GM18511 (cell line): ENCODE results near the gene MLX.
"Not testable (repeated sequence)": the region's sequence is repeated elsewhere in the genome, so short reads cannot be mapped to it uniquely, and the experiment has no call there.

Experiments used
- ATAC-seq: cut with Tn5 transposase; IDR thresholded peaks from one replicate; pipeline ENCODE4 v1.9.1; 2021; ENCODE audit warnings: mild to moderate bottlenecking, moderate library complexity; ENCODE audit not compliant: unreplicated experiment

MLX gene

GRCh38 chr17:42577532-42578281, 10.8 kb downstream of the MLX start, which contains the start of gene PSMC3IP:
Gene PSMC3IP, minus strand, starts transcription at chr17:42577729. Its CDS starts 43 bp downstream, at chr17:42577686.
- peak; percentile 72 for ATAC-seq

- ATAC-seq = peak; percentile 65
These were observed 11.5 kb downstream of the MLX start for GRCh38 chr17:42578282-42578869.

DNA sequence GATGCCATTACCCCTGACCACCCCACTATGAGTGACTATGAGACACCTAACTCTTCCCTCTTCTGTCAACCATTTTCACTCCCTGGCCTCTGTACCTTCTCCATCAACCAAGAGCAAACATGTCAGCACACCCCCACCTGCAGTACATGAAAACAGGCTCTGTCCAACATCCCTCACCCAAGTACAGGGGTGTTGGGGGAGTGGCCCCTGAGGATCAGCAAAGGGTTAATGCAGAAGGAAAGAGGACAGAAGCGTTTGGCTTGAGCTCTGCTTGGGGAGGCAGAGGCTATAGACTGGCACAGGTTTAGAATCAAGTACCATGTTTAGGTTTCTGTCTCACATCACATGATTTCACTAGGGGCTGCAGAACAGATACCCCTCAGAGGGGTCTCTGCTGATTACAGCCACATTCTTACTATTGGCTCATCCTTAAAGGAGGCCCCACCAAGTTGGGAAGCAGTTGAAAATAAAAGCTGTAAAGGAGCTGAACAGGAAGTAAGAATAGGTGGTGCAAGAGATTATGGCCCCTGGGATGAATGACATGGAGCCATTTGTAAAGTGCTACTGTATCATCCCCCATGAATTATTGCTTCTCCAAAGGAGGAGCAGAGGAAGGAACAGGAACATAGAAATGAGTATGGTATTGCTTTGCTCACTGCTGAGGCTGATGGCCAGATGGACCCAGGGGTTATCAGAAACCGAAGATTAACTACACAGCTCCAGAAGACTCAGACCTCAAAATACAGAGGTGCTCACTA, 13.1 kb downstream of the MLX start:
- no peak for ATAC-seq

DNA sequence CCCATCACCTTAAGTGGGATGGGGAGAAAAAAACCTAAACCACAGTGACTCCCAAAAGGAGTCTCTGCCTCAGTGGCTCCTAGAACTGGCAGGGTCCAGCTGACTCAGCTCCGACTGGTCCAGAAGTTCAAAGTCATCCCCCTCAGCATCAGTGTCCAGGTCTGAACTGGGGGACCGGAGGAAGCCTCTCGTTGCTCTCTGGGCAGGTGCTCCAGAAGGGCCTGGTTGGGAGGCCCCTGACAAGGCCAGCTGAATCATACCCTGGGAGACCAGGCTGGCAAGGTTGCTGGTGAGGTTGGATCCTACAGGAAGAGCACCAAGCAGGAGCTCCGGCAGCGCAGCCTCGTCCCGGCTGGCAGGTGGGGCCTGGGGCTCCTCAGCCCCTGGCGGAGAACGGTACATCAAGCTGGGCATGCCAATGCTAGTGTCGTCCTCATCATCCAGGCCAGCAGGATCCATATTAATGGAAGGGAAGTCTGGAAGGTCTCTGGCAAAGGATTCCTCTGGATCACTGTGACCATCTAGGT, 14.9 kb downstream of the MLX start:
- no peak for ATAC-seq

GRCh38 chr17:42584880-42585279, 18.0 kb downstream of the MLX start:
- ATAC-seq = no peak

DNA sequence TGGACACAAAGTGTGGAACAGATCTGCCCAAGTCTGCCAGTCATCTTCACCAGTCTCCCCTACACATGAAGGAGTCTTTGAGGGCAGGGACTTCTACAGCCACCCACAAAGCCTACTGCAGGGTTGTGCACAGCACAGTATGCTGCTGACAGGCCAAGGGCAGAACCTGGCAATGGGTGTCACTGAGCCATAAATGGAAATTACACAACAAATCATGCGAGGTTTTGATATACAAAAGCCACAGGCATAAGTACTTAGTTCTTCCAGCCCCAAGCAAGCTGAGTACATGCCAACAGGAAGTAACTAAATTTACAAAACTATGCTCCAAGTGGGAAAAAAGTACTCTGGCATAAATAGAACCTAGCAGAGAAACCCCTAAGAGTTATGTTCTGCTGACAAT, 18.5 kb downstream of the MLX start:
- ATAC-seq = no peak

DNA sequence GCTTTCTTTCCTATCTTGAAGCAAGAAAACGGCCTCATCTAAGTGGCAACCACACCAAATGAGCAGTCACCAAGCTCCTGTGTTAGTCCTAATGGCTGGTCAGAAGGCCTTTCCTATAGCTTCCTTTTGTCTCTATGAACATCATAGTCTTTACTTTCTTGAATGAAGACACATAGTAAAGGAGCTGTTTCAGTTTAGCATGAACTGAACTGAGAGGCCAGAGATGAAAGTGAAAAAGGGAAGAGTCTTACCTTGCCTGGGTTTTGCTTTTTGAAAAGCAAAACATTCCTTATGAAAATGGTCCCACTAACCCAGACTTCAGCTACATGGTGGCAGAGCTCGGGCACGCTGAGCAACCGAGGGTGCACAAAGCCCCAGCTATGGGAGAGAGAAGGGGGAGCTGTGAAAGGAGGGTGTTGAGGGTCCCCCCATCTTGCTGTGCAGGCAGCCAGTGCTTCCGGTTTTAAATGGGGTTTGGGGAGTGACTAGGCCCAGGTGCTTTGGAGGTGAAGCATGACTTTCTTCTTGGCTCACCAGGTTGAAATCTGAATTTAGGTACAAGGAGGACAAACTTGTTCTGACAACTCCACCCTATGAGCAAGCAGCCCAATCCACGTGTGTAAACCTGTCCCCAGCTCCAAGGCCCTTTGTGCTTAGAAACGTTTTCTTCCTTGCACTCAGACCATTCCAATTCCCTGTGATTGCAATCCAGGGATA, 19.8 kb downstream of the MLX start:
- ATAC-seq = peak; percentile 50

DNA sequence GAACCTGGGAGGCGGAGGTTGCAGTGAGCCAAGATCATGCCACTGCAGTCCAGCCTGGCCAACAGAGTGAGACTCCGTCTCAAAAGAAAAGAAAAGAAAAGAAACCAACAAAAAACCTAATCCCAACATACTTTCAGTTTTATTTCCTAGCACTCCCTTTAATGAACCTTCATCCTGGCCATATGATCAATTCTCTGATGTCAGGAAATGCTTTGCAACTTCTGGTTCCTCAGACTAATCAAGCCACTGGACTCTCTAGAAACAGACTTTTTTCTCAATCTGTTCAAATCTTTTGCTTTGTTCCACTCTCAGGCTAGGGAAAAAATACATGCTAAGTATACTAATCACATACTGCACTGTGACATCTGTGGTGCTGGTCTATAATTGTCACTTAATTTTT, 24.0 kb downstream of the MLX start:
- no peak for ATAC-seq

DNA sequence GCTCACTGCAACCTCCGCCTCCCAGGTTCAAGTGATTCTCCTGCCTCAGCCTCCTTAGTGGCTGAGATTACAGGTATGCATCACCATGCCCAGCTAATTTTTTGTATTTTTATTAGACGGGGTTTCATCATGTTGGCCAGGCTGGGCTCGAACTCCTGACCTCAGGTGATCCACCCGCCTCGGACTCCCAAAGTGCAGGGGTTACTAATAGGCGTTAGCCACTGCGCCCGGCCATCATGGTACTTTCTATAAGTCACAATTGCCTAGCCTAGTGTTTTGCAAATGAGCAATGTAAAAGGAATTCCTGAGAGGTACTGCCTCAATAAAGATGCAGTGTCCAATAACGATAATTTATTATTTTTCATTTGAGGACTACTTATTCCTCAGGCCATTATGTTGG, 24.5 kb downstream of the MLX start:
- no peak for ATAC-seq

DNA sequence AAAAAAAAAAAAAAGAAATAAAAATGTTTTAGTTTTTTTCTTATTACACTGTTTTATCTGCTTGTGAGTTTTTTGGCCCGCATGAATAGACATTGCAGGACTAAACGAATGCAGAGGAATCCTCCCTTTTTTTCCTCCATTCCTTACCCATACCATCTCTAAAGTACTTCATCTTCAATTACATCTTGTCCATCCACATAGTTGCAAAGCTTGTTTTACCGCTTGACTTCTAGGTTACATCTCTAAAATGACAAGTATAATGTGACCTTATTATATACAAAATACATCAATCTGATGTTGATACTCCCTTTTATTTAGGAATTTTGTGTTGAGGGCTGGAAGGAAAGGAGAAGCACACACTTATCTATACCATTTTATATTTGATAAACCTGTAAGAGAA, 29.5 kb downstream of the MLX start:
- no peak for ATAC-seq

DNA sequence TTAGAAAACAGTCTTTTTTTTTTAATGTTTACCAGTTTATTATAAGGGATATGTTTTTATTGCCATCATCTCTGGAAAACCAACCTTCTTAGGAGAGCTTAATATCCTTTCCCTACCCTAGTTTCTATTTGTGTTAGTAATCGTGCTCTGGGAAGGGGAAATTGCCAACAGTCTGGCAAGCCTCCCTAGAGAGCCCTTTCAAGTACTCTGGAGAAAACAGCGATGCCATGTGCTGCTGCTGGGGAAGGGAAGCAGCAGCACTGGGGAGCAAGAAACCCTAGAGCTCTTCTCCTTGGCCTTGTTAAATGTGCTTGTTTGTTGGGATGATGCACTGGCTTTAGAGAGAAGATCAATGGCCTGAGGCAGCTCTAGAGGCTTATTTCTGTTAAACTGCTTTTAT, 32.0 kb downstream of the MLX start:
- no peak for ATAC-seq

- ATAC-seq = no peak
These were observed 36.4 kb downstream of the MLX start for GRCh38 chr17:42603318-42603717.

- ATAC-seq = no peak
These were observed 40.9 kb downstream of the MLX start for GRCh38 chr17:42607769-42608168.

- peak; percentile 50 for ATAC-seq
These were observed 41.6 kb downstream of the MLX start for GRCh38 chr17:42608305-42609181.

GRCh38 chr17:42609182-42609813, 42.4 kb downstream of the MLX start, which contains the start of the genes RETREG3 and TUBG1:
Gene RETREG3, minus strand, starts transcription at chr17:42609374. Its CDS starts 50 bp downstream, at chr17:42609324.
Gene TUBG1, plus strand, starts transcription at chr17:42609683. Its CDS starts 55 bp downstream, at chr17:42609738.
- peak; percentile 77 for ATAC-seq

- ATAC-seq = not testable (repeated sequence)
These were observed 43.2 kb downstream of the MLX start for GRCh38 chr17:42609814-42610801.

DNA sequence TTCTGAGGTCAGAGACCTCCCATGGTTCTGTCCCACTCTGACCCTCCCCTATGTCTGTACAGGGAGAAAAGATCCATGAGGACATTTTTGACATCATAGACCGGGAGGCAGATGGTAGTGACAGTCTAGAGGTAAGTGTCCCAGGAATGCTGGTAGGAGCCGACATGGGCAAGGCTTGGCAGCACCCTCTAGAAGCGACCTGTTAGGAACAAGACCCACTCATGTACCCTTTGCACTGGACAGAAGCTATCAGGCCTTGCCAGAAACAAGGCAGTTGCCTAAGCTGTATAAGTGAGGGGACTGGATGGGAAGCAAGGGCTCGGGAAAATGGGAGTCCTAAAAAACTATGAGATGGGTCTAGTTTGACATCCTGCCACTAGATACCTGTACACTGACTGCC, 45.1 kb downstream of the MLX start:
- no peak for ATAC-seq

GRCh38 chr17:42613699-42614295, 46.9 kb downstream of the MLX start:
- no peak for ATAC-seq
